Anterior cingulate cortex (tissue), 58 donors: ENCODE measurements around the gene MAFF.
"Not testable (repeated sequence)": the region's sequence is repeated elsewhere in the genome, so short reads cannot be mapped to it uniquely, and the experiment has no call there.

Source experiments
- DNase-seq, 58 donors: peaks; one replicate each; lab custom pipeline; 2025; lab: John Stamatoyannopoulos, UW

MAFF gene

GRCh38 chr22:38220653-38221386 is 19.0 kb downstream of the MAFF start:
- no peak for DNase-seq

- DNase-seq = no peak
Observed at GRCh38 chr22:38221407-38221806, 19.6 kb downstream of the MAFF start.

GRCh38 chr22:38221908-38222796 is 20.4 kb downstream of the MAFF start:
- no peak for DNase-seq

GRCh38 chr22:38222797-38223119 is 21.0 kb downstream of the MAFF start:
- no peak for DNase-seq

- DNase-seq = peak in 16 of 58 donors; percentile 14 to 57 (median 44)
Observed at GRCh38 chr22:38223289-38223960, 21.6 kb downstream of the MAFF start.

GRCh38 chr22:38226853-38227649 is 25.3 kb downstream of the MAFF start:
- no peak for DNase-seq

GRCh38 chr22:38228326-38228872 is 26.6 kb downstream of the MAFF start:
- DNase-seq = peak in 2 of 58 donors; percentile 27 to 29

- DNase-seq = peak in 1 of 58 donors; percentile 50
Observed at GRCh38 chr22:38228873-38229740, 27.3 kb downstream of the MAFF start.

- peak in 32 of 58 donors; percentile 14 to 76 (median 40) for DNase-seq
Observed at GRCh38 chr22:38230108-38230825, 28.5 kb downstream of the MAFF start.

- no peak for DNase-seq
Observed at GRCh38 chr22:38230916-38231315, 29.1 kb downstream of the MAFF start.

- DNase-seq = no peak
Observed at GRCh38 chr22:38232196-38232595, 30.4 kb downstream of the MAFF start.

GRCh38 chr22:38233427-38233826 is 31.6 kb downstream of the MAFF start:
- peak in 1 of 58 donors; percentile 65 for DNase-seq

- not testable (repeated sequence) for DNase-seq
Observed at GRCh38 chr22:38233856-38234255, 32.1 kb downstream of the MAFF start.

- DNase-seq = no peak
Observed at GRCh38 chr22:38235240-38235850, 33.6 kb downstream of the MAFF start.

- no peak for DNase-seq
Observed at GRCh38 chr22:38236786-38237185, 35.0 kb downstream of the MAFF start.

- peak in 30 of 58 donors; percentile 17 to 76 (median 44) for DNase-seq
Observed at GRCh38 chr22:38238519-38239071, 36.8 kb downstream of the MAFF start.

- peak in 42 of 58 donors; percentile 28 to 88 (median 60) for DNase-seq
Observed at GRCh38 chr22:38239101-38239761, 37.4 kb downstream of the MAFF start.
